ENCODE data around the gene USH2A. TPM values are rescaled to one million over a fixed set of nuclear protein-coding genes. Genes with fewer than 3 reads are reported as not detected.

Gene USH2A
- total and polyA plus RNA-seq, 8 donors = 0.37 to 0.58 TPM; not detected in 6

DNA sequence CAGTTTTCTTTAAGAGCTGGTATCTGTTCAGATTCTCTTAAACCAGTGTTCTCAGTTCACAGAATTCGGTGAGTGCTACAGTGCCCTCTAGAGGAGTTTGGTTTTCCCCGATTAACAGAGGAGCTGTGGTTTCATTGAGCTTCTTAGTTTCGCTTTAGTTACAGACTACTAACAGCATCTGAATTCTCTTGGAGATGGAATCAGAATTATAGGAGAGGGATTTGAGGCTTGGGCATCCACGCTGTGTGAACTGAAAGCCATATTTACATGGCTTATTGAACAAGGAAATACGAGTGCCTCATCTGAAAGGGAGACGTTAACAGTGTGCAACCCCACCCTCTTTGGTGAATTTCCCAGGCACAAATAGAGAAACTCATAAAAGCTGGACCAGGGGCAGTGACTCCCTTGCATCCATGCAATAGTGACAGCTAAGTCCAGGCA, 202.0 kb downstream of the USH2A start:
- Histone ChIP-seq H3K27ac (peak overlapping the region in 2 of 5 donors; percentile 21 to 71), H3K27me3 (no peaks in the 10 kb centered on the region), H3K4me3 (peak overlapping the region; percentile 36 to 50 (median 40)), H3K9me3 (no peaks in the 10 kb centered on the region), H3K4me1 (peaks cover 0 to 9% (median 7%) of the 10 kb centered on the region in 4 donors), H3K36me3 (no peaks in the 10 kb centered on the region)
- DNase-seq = peak; percentile 28 to 90
- intact Hi-C loops (cut with DNase I; ENCODE audit: low total_unique reads) = no loop called here
- WGBS, 5 donors = 1 to 5% (median 3%) methylated on average over 6 of the region's 6 CpGs
- no peak for TF ChIP-seq EP300 (IDR thresholded peaks at IDR 0.05)
- TF ChIP-seq, protein P1, sequence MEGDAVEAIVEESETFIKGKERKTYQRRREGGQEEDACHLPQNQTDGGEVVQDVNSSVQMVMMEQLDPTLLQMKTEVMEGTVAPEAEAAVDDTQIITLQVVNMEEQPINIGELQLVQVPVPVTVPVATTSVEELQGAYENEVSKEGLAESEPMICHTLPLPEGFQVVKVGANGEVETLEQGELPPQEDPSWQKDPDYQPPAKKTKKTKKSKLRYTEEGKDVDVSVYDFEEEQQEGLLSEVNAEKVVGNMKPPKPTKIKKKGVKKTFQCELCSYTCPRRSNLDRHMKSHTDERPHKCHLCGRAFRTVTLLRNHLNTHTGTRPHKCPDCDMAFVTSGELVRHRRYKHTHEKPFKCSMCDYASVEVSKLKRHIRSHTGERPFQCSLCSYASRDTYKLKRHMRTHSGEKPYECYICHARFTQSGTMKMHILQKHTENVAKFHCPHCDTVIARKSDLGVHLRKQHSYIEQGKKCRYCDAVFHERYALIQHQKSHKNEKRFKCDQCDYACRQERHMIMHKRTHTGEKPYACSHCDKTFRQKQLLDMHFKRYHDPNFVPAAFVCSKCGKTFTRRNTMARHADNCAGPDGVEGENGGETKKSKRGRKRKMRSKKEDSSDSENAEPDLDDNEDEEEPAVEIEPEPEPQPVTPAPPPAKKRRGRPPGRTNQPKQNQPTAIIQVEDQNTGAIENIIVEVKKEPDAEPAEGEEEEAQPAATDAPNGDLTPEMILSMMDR (IDR thresholded peaks at IDR 0.05) = peak in 5 of 7 experiments; percentile 30 to 52 (median 46)

DNA sequence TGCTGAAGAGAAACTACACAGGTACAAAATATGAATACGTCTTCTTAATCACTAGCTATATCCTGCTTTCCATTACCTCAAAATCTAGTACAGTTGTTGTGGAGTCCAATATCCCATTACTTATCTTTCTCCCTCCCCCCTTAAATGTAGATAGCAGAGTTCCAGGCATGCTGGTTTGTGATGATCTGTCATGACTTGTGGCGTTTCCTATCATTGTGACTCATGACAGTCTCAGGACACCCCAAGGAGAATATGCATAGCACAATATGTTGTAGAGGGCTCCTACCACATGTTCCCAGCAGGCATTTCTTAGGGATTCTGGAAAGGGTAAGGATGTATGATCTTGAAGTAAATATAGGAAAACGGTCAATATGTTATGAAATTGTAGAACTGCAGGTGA, 206.9 kb downstream of the USH2A start:
- WGBS, 5 donors = 81 to 87% (median 85%) methylated on average over 3 of the region's 3 CpGs
- Histone ChIP-seq H3K36me3 (no peaks in the 10 kb centered on the region), H3K27me3 (no peaks in the 10 kb centered on the region), H3K9me3 (no peaks in the 10 kb centered on the region), H3K4me3 (no peak overlapping the region), H3K4me1 (no peaks in the 10 kb centered on the region), H3K27ac (no peak overlapping the region)
- DNase-seq = no peak
- TF ChIP-seq POLR2AphosphoS5 (IDR thresholded peaks at IDR 0.05) (no peak), POLR2A (IDR thresholded peaks at IDR 0.05) (no peak), EP300 (IDR thresholded peaks at IDR 0.05) (no peak)
- TF ChIP-seq, protein P1 (IDR thresholded peaks at IDR 0.05) = no peak
- intact Hi-C loops (cut with DNase I; ENCODE audit: low total_unique reads) = no loop called here

DNA sequence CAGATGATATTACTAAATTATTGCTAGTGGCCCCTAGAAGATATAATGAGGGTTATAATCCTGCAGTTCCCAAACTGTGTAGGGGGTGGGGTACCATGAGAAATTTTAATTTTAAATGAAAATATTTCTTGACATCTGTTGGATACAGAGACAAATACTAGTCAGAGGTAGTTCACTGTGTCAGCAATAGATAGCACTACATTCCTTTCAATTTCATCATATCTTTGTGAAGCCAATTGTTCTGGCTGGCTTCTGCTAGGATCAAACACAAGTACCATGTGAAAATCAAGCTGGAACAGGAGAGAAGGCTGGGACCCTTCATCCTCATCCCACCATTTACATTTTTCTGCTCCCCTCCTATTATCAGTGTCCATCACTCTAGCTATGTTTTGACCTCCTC, 208.1 kb downstream of the USH2A start:
- Histone ChIP-seq H3K4me3 (no peak overlapping the region), H3K36me3 (no peaks in the 10 kb centered on the region), H3K4me1 (no peaks in the 10 kb centered on the region), H3K27ac (no peak overlapping the region), H3K9me3 (no peaks in the 10 kb centered on the region), H3K27me3 (no peaks in the 10 kb centered on the region)
- DNase-seq = no peak
- TF ChIP-seq EP300 (IDR thresholded peaks at IDR 0.05) (no peak), POLR2AphosphoS5 (IDR thresholded peaks at IDR 0.05) (no peak), POLR2A (IDR thresholded peaks at IDR 0.05) (no peak)
- TF ChIP-seq, protein P1 (IDR thresholded peaks at IDR 0.05) = no peak
- intact Hi-C loops (cut with DNase I; ENCODE audit: low total_unique reads) = no loop called here

DNA sequence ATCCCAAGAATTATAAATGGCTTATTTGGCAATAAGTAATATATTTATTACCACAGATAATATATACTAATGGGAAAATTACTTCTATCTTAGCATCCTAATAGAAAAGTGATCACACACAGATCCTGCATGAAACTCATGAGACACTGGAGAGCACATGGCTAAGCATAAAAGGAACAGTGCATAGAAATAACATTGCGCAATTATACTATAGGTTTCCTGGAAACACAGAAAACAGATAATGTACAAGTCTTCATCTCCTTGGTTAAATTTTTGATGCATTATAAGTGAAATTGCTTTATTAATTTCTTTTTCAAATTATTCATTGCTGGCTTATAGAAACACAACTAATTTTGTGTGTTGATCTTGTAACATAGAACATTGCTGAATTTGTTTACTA, 210.4 kb downstream of the USH2A start:
- Histone ChIP-seq H3K27me3 (no peaks in the 10 kb centered on the region), H3K4me1 (no peaks in the 10 kb centered on the region), H3K4me3 (no peak overlapping the region), H3K36me3 (no peaks in the 10 kb centered on the region), H3K27ac (no peak overlapping the region), H3K9me3 (no peaks in the 10 kb centered on the region)
- TF ChIP-seq EP300 (IDR thresholded peaks at IDR 0.05) (no peak), POLR2A (IDR thresholded peaks at IDR 0.05) (no peak)
- no peak for DNase-seq
- WGBS, 5 donors = 94 to 100% (median 98%) methylated on average over 1 of the region's 1 CpG
- intact Hi-C loops (cut with DNase I; ENCODE audit: low total_unique reads) = no loop called here

DNA sequence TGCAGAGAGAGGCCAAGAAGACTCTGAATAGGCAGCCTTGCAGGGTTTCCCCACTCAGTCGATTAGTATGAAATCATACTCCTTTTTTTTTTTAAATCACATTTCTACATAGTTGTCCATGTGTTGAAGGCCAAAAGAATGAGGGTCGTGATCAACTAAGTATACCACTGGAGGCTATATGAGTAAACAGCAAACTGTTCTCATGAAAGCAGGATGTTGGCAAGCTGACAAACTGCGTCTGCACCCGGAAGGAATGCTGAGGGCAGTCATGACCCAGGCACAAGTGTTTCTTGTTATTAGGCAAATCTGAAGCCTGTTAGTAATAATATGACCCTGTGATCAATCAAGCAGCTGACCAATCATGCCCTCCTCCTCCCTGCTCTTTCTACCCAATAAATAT, 213.2 kb downstream of the USH2A start:
- Histone ChIP-seq H3K4me3 (no peak overlapping the region), H3K27ac (no peak overlapping the region), H3K36me3 (no peaks in the 10 kb centered on the region), H3K9me3 (no peaks in the 10 kb centered on the region), H3K4me1 (no peaks in the 10 kb centered on the region), H3K27me3 (no peaks in the 10 kb centered on the region)
- no peak for DNase-seq
- intact Hi-C loops (cut with DNase I; ENCODE audit: low total_unique reads) = no loop called here
- TF ChIP-seq EP300 (IDR thresholded peaks at IDR 0.05) (no peak), POLR2A (IDR thresholded peaks at IDR 0.05) (no peak), POLR2AphosphoS5 (IDR thresholded peaks at IDR 0.05) (no peak)
- TF ChIP-seq, protein P1 (IDR thresholded peaks at IDR 0.05) = no peak
- WGBS, 5 donors = 25 to 39% (median 35%) methylated on average over 4 of the region's 4 CpGs
